SU-DHL-6 (cell line): ENCODE results near the gene TMEM39B.
"Not testable (repeated sequence)": the region's sequence is repeated elsewhere in the genome, so short reads cannot be mapped to it uniquely, and the experiment has no call there.

Experiments
- EZH2phosphoT487 ChIP-seq: fragments of 200-600 bp; sonication (generic), shearing (Covaris generic); conservative IDR thresholded peaks from 2 replicates; pipeline ENCODE4 v1.6.1; 2018; ENCODE audit warnings: mild to moderate bottlenecking, antibody characterized with exemption, low read length, moderate library complexity, mixed read lengths
- TF ChIP-seq, protein P1 (sequence below): fragments of 200-600 bp; sonication (generic); IDR thresholded peaks from one replicate; pipeline ENCODE4 v1.5.1; 2017; ENCODE audit warnings: antibody characterized with exemption, mild to moderate bottlenecking, low read length, moderate library complexity; ENCODE audit not compliant: insufficient read depth, poor library complexity, severe bottlenecking

DNA sequence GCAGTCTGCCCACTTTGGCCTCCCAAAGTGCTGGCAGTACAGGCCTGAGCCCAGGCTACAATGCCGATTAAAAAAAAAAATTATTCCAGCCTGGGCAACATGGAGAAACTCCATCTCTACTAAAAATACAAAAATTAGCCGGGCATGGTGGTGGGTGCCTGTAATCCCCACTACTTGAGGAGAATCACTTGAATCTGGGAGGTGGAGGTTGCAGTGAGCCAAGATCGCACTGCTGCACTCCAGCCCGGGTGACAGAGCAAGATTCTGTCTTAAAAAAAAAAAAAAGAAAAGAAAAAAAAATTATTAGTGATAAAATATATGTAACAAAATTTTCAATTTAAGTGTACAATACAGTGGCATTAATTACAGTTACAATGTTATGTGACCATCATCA, 70.6 kb downstream of the TMEM39B start:
- TF ChIP-seq, protein P1, sequence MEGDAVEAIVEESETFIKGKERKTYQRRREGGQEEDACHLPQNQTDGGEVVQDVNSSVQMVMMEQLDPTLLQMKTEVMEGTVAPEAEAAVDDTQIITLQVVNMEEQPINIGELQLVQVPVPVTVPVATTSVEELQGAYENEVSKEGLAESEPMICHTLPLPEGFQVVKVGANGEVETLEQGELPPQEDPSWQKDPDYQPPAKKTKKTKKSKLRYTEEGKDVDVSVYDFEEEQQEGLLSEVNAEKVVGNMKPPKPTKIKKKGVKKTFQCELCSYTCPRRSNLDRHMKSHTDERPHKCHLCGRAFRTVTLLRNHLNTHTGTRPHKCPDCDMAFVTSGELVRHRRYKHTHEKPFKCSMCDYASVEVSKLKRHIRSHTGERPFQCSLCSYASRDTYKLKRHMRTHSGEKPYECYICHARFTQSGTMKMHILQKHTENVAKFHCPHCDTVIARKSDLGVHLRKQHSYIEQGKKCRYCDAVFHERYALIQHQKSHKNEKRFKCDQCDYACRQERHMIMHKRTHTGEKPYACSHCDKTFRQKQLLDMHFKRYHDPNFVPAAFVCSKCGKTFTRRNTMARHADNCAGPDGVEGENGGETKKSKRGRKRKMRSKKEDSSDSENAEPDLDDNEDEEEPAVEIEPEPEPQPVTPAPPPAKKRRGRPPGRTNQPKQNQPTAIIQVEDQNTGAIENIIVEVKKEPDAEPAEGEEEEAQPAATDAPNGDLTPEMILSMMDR = not testable (repeated sequence)
- not testable (repeated sequence) for TF ChIP-seq EZH2phosphoT487
